Activated naive CD8-positive, alpha-beta T cell treated with anti-CD3 and anti-CD28 coated beads, Interleukin-2, amount 10 ng/mL, durations not matched to agents 7 days and 5 days (primary cell): ENCODE measurements around the gene NLRC5. TPM values are rescaled to one million over a fixed set of nuclear protein-coding genes. Genes with fewer than 3 reads are reported as not detected.
"Not testable (repeated sequence)": the region's sequence is repeated elsewhere in the genome, so short reads cannot be mapped to it uniquely, and the experiment has no call there.

Experiments used
- ATAC-seq: fragments of 150-1000 bp; cut with Tn5 transposase; one replicate; pipeline ENCODE4 v1.10.0; 2021; ENCODE audit warnings: low read depth, moderate library complexity
- POLR2A ChIA-PET: fragments of 350-600 bp; sonication (Branson Sonifier 250); formaldehyde crosslinking; loops from one replicate; lab custom pipeline; 2021; ENCODE audit warnings: antibody characterized with exemption; lab: Charles Lee
- DNase-seq: peaks from one replicate; pipeline ENCODE4 v3.0.0; 2021
- H3K27ac Mint-ChIP-seq: one replicate; pipeline ENCODE4 v1.8.0; 2022; ENCODE audit warnings: mild to moderate bottlenecking, mixed read lengths
- H3K27me3 Mint-ChIP-seq: one replicate; pipeline ENCODE4 v1.8.0; 2022; ENCODE audit warnings: mild to moderate bottlenecking, moderate library complexity, mixed read lengths
- H3K36me3 Mint-ChIP-seq: one replicate; pipeline ENCODE4 v1.8.0; 2021; ENCODE audit warnings: mild to moderate bottlenecking, mixed read lengths
- H3K4me1 Mint-ChIP-seq: one replicate; pipeline ENCODE4 v1.8.0; 2021; ENCODE audit warnings: mixed read lengths
- H3K4me3 Mint-ChIP-seq: one replicate; pipeline ENCODE4 v1.8.0; 2022; ENCODE audit warnings: mild to moderate bottlenecking, moderate library complexity, mixed read lengths
- H3K9me3 Mint-ChIP-seq: one replicate; pipeline ENCODE4 v1.8.0; 2021; ENCODE audit warnings: mixed read lengths
- total RNA-seq, 2 experiments: library from RNA; stranded (reverse); gene quantifications; one replicate each; pipeline ENCODE4 v1.2.3, GENCODE V29; 2021

The NLRC5 gene
- total RNA-seq, 2 experiments from 2014 or later, result 401 to 414 TPM

GRCh38 chr16:56977216-56977615 lies 12.1 kb upstream of the NLRC5 start:
- Mint-ChIP-seq H3K27me3 (no peaks in the 10 kb centered on the region), H3K4me3 (no peak overlapping the region), H3K36me3 (peaks cover 16% of the 10 kb centered on the region), H3K27ac (peak overlapping the region; percentile 24), H3K4me1 (peaks cover 41% of the 10 kb centered on the region), H3K9me3 (no peaks in the 10 kb centered on the region)
- ATAC-seq (no peak), DNase-seq (no peak)
- POLR2A ChIA-PET, result interaction anchor here (1.5 kb wide), 2 partner anchors 11 to 64 kb away, joined by 4 read pairs; partner anchors contain the start of gene NLRC5

- DNase-seq (no peak), ATAC-seq (no peak)
- H3K36me3 Mint-ChIP-seq, result peaks cover 19% of the 10 kb centered on the region
- POLR2A ChIA-PET, result interaction anchor here (0.8 to 1.5 kb wide), 3 partner anchors 11 to 64 kb away, joined by 3 to 4 read pairs (median 4); partner anchors contain the start of gene NLRC5
- H3K9me3 Mint-ChIP-seq, result no peaks in the 10 kb centered on the region
- no peaks in the 10 kb centered on the region for H3K27me3 Mint-ChIP-seq
- no peak overlapping the region for H3K4me3 Mint-ChIP-seq
- peaks cover 46% of the 10 kb centered on the region for H3K4me1 Mint-ChIP-seq
- H3K27ac Mint-ChIP-seq, result no peak overlapping the region
Observed at GRCh38 chr16:56977823-56978430, 11.4 kb upstream of the NLRC5 start.

- Mint-ChIP-seq H3K27me3 (no peaks in the 10 kb centered on the region), H3K4me3 (peak overlapping the region; percentile 17), H3K27ac (peak overlapping the region; percentile 48), H3K36me3 (peaks cover 26% of the 10 kb centered on the region), H3K9me3 (no peaks in the 10 kb centered on the region), H3K4me1 (peaks cover 58% of the 10 kb centered on the region)
- POLR2A ChIA-PET, result interaction anchor here (3.0 to 3.3 kb wide), 2 partner anchors 9 kb away, joined by 8 to 16 read pairs; partner anchors contain the start of gene NLRC5
- no peak for ATAC-seq
- no peak for DNase-seq
Observed at GRCh38 chr16:56980201-56980535, 9.2 kb upstream of the NLRC5 start.

GRCh38 chr16:56980792-56981724 lies 8.3 kb upstream of the NLRC5 start:
- peak overlapping the region; percentile 60 for H3K4me3 Mint-ChIP-seq
- H3K36me3 Mint-ChIP-seq, result peaks cover 30% of the 10 kb centered on the region
- peak; percentile 28 for ATAC-seq
- POLR2A ChIA-PET, result interaction anchor here (0.8 to 3.3 kb wide), 5 partner anchors 8 to 60 kb away, joined by 3 to 16 read pairs (median 5); partner anchors contain the start of gene NLRC5
- H3K4me1 Mint-ChIP-seq, result peaks cover 59% of the 10 kb centered on the region
- H3K27me3 Mint-ChIP-seq, result no peaks in the 10 kb centered on the region
- H3K27ac Mint-ChIP-seq, result peak overlapping the region; percentile 87
- H3K9me3 Mint-ChIP-seq, result no peaks in the 10 kb centered on the region
- no peak for DNase-seq

DNA sequence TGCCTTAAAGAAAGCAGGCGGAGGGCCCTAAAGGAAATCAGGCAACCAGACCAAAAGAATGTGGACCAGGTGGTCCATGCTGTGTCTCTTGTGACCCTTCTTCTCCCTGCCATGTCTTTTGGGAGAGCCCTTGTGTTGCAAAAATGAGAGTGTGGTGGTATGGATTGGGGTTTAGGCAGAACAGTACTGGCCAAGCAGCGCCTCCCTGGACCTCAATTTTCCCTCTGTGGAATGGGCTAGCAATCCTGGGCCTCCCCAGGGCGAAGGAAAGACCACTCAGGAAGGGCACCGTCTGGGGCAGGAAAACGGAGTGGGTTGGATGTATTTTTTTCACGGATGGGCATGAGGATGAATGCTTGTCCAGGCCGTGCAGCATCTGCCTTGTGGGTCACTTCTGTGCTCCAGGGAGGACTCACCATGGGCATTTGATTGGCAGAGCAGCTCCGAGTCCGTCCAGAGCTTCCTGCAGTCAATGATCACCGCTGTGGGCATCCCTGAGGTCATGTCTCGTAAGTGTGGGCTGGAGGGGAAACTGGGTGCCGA lies 7.6 kb upstream of the NLRC5 start:
- no peak for ATAC-seq
- Mint-ChIP-seq H3K4me1 (peaks cover 62% of the 10 kb centered on the region), H3K36me3 (peaks cover 26% of the 10 kb centered on the region), H3K4me3 (no peak overlapping the region), H3K9me3 (no peaks in the 10 kb centered on the region), H3K27ac (peak overlapping the region; percentile 87), H3K27me3 (no peaks in the 10 kb centered on the region)
- DNase-seq, result no peak
- POLR2A ChIA-PET, result interaction anchor here (0.9 to 3.3 kb wide), 5 partner anchors 7 to 45 kb away, joined by 3 to 16 read pairs (median 3); partner anchors contain the start of gene NLRC5

- H3K27ac Mint-ChIP-seq, result peak overlapping the region; percentile 36
- ATAC-seq (no peak), DNase-seq (no peak)
- H3K9me3 Mint-ChIP-seq, result no peaks in the 10 kb centered on the region
- no peaks in the 10 kb centered on the region for H3K27me3 Mint-ChIP-seq
- no peak overlapping the region for H3K4me3 Mint-ChIP-seq
- POLR2A ChIA-PET, result interaction anchor here (0.9 to 3.0 kb wide), 5 partner anchors 12 to 58 kb away, joined by 3 to 8 read pairs (median 3); no protein-coding TSS in a partner anchor
- peaks cover 31% of the 10 kb centered on the region for H3K36me3 Mint-ChIP-seq
- H3K4me1 Mint-ChIP-seq, result peaks cover 64% of the 10 kb centered on the region
Observed at GRCh38 chr16:56982695-56983094, 6.7 kb upstream of the NLRC5 start.

GRCh38 chr16:56983211-56983751 lies 6.1 kb upstream of the NLRC5 start:
- DNase-seq (no peak), ATAC-seq (no peak)
- no peak overlapping the region for H3K4me3 Mint-ChIP-seq
- peak overlapping the region; percentile 99 for H3K27ac Mint-ChIP-seq
- H3K36me3 Mint-ChIP-seq, result peaks cover 35% of the 10 kb centered on the region
- H3K27me3 Mint-ChIP-seq, result no peaks in the 10 kb centered on the region
- POLR2A ChIA-PET, result interaction anchor here (0.9 to 3.0 kb wide), 5 partner anchors 12 to 57 kb away, joined by 3 to 8 read pairs (median 3); no protein-coding TSS in a partner anchor
- H3K4me1 Mint-ChIP-seq, result peaks cover 70% of the 10 kb centered on the region
- no peaks in the 10 kb centered on the region for H3K9me3 Mint-ChIP-seq

- DNase-seq (no peak), ATAC-seq (no peak)
- H3K4me1 Mint-ChIP-seq, result peaks cover 67% of the 10 kb centered on the region
- POLR2A ChIA-PET, result interaction anchor here (0.9 to 1.4 kb wide), 2 partner anchors 15 to 57 kb away, joined by 3 to 4 read pairs; no protein-coding TSS in a partner anchor
- H3K9me3 Mint-ChIP-seq, result no peaks in the 10 kb centered on the region
- H3K4me3 Mint-ChIP-seq, result peak overlapping the region; percentile 57
- H3K27me3 Mint-ChIP-seq, result no peaks in the 10 kb centered on the region
- H3K36me3 Mint-ChIP-seq, result peaks cover 42% of the 10 kb centered on the region
- H3K27ac Mint-ChIP-seq, result peak overlapping the region; percentile 99
Observed at GRCh38 chr16:56984639-56985038, 4.7 kb upstream of the NLRC5 start.

DNA sequence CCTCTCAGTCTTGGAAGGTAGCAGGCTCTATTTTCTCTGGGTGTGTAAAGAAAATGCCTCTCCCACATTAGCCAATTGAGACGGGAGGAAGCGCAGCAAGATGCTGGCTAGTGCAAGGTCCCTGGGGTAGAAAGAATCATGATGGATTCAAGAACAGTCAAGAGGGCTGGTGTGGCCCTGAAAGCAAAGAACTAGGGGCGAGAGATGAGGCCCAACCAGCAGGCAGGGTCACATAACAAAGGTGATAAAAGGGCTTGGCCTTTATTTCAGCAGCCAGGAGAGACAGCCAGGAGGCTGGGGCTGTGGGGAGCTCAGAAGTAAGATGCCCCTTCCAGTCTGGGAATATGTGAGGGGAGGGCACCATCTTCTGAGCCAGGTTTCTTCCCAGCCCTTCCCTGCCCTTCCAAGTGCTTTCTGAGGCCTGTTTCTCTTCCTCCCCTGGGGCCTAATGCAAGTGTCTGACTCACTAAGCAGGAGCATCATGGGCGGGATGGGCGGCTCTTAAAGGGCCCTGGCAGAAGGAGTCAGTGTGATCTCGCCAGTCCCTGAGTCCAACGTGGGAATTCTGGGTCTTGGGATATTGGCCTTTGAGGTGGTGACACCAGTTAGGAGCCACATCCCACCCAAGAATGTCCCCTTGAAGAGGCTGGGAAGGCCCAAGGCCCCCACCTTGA lies 3.9 kb upstream of the NLRC5 start:
- H3K27me3 Mint-ChIP-seq, result no peaks in the 10 kb centered on the region
- DNase-seq (no peak), ATAC-seq (no peak)
- H3K4me3 Mint-ChIP-seq, result peak overlapping the region; percentile 57
- H3K4me1 Mint-ChIP-seq, result peaks cover 62% of the 10 kb centered on the region
- POLR2A ChIA-PET, result interaction anchor here (1.1 to 1.5 kb wide), 3 partner anchors 10 to 56 kb away, joined by 3 to 4 read pairs (median 4); no protein-coding TSS in a partner anchor
- H3K27ac Mint-ChIP-seq, result peak overlapping the region; percentile 99
- H3K36me3 Mint-ChIP-seq, result peaks cover 44% of the 10 kb centered on the region
- H3K9me3 Mint-ChIP-seq, result no peaks in the 10 kb centered on the region

DNA sequence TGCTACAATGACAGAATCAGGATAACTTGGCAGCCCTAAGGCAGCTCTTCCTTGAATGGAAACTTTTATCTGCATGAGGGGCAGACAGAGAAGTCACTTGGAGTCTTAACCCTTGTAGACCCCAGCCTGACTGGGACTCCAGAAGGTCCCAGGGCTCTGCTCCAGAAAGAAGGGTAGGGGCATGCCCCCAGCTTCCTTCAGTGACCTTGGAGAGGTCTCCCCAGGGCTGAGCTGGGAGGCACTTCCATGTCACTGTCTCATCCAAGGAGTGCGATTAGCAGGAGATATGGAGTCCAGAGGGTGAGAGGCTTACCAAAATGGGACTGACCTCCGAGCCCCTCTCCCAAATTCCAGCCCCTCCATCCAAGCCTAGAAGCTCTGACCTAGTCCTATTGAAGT lies 3.4 kb upstream of the NLRC5 start:
- DNase-seq (no peak), ATAC-seq (no peak)
- POLR2A ChIA-PET, result interaction anchor here (1.1 to 1.5 kb wide), 2 partner anchors 9 to 14 kb away, joined by 3 to 4 read pairs; no protein-coding TSS in a partner anchor
- no peaks in the 10 kb centered on the region for H3K9me3 Mint-ChIP-seq
- H3K27ac Mint-ChIP-seq, result peak overlapping the region; percentile 99
- H3K4me3 Mint-ChIP-seq, result peak overlapping the region; percentile 57
- H3K27me3 Mint-ChIP-seq, result no peaks in the 10 kb centered on the region
- peaks cover 48% of the 10 kb centered on the region for H3K36me3 Mint-ChIP-seq
- peaks cover 61% of the 10 kb centered on the region for H3K4me1 Mint-ChIP-seq

GRCh38 chr16:56986361-56986760 lies 3.0 kb upstream of the NLRC5 start:
- ATAC-seq, result no peak
- peaks cover 57% of the 10 kb centered on the region for H3K4me1 Mint-ChIP-seq
- H3K9me3 Mint-ChIP-seq, result no peaks in the 10 kb centered on the region
- DNase-seq, result no peak
- H3K27me3 Mint-ChIP-seq, result no peaks in the 10 kb centered on the region
- peaks cover 48% of the 10 kb centered on the region for H3K36me3 Mint-ChIP-seq
- POLR2A ChIA-PET, result interaction anchor here (1.1 to 4.1 kb wide), 3 partner anchors 9 to 54 kb away, joined by 4 to 75 read pairs (median 4); no protein-coding TSS in a partner anchor
- peak overlapping the region; percentile 99 for H3K27ac Mint-ChIP-seq
- H3K4me3 Mint-ChIP-seq, result peak overlapping the region; percentile 99

GRCh38 chr16:56986908-56987307 lies 2.4 kb upstream of the NLRC5 start:
- ATAC-seq, H3K9me3 Mint-ChIP-seq, DNase-seq, H3K27me3 Mint-ChIP-seq: not testable (repeated sequence)
- H3K27ac Mint-ChIP-seq, result peak overlapping the region; percentile 99
- POLR2A ChIA-PET, result interaction anchor here (1.1 to 4.1 kb wide), 3 partner anchors 8 to 54 kb away, joined by 3 to 75 read pairs (median 4); no protein-coding TSS in a partner anchor
- H3K4me3 Mint-ChIP-seq, result peak overlapping the region; percentile 99
- H3K4me1 Mint-ChIP-seq, result peaks cover 56% of the 10 kb centered on the region
- H3K36me3 Mint-ChIP-seq, result peaks cover 47% of the 10 kb centered on the region
